T47D (cell line): ENCODE data around the gene RPL3.
A peak's percentile ranks its signal among the peaks of the same experiment; 100 is the strongest.

Experiments used
- DNase-seq, 2 experiments: peaks; one replicate each; pipeline versions ENCODE4 v3.0.0 to v3.0.0-alpha.2; 2011 to 2012; ENCODE audit warnings: low read depth in 1 of 2, low spot score in 1 of 2
- JUND ChIP-seq: IDR thresholded peaks from 2 replicates; pipeline ENCODE4 v1.6.1; 2012; ENCODE audit warnings: low read depth
- in situ Hi-C: cut with HindIII; loops from 2 replicates; pipeline ENCODE4 v1.10.0; 2016; ENCODE audit warnings: low sequenced_read_pairs, low pct_unique_long_range_greater_than_20kb

The RPL3 gene

GRCh38 chr22:39309364-39309861, 10.0 kb downstream of the RPL3 start:
- no peak for DNase-seq

GRCh38 chr22:39308614-39309363, 10.6 kb downstream of the RPL3 start:
- in situ Hi-C loops: no loop called here
- no peak for DNase-seq
- no peak for TF ChIP-seq JUND

More at GRCh38 chr22:39309364-39309861, 10.0 kb downstream of the RPL3 start:
- in situ Hi-C loops: no loop called here
- no peak for TF ChIP-seq JUND

GRCh38 chr22:39306456-39307361, 12.7 kb downstream of the RPL3 start:
- in situ Hi-C loops: no loop called here
- DNase-seq: no peak
- no peak for TF ChIP-seq JUND

- DNase-seq: no peak
- in situ Hi-C loops: no loop called here
- TF ChIP-seq JUND: no peak
Observed at GRCh38 chr22:39303892-39304671, 15.3 kb downstream of the RPL3 start.

GRCh38 chr22:39303358-39303757, 16.1 kb downstream of the RPL3 start:
- no peak for TF ChIP-seq JUND
- in situ Hi-C loops: no loop called here
- no peak for DNase-seq

GRCh38 chr22:39302431-39302960, 16.9 kb downstream of the RPL3 start:
- DNase-seq: no peak
- TF ChIP-seq JUND: no peak
- in situ Hi-C loops: no loop called here

- in situ Hi-C loops: no loop called here
- no peak for TF ChIP-seq JUND
- no peak for DNase-seq
Observed at GRCh38 chr22:39301926-39302325, 17.5 kb downstream of the RPL3 start.

- no peak for TF ChIP-seq JUND
- in situ Hi-C loops: no loop called here
- DNase-seq: no peak
Observed at GRCh38 chr22:39301108-39301507, 18.3 kb downstream of the RPL3 start.

GRCh38 chr22:39300186-39300830, 19.1 kb downstream of the RPL3 start:
- peak in 1 of 2 experiments; percentile 68 for DNase-seq
- in situ Hi-C loops: no loop called here
- no peak for TF ChIP-seq JUND

GRCh38 chr22:39299829-39300178, 19.6 kb downstream of the RPL3 start:
- in situ Hi-C loops: no loop called here
- no peak for TF ChIP-seq JUND
- DNase-seq: peak in 1 of 2 experiments; percentile 77

- no peak for TF ChIP-seq JUND
Observed at GRCh38 chr22:39298241-39298987, 21.0 kb downstream of the RPL3 start.

More at GRCh38 chr22:39298241-39298987, 21.0 kb downstream of the RPL3 start:
- no peak for DNase-seq
- in situ Hi-C loops: no loop called here
